PC-3 (cell line): Measurements from ENCODE around the gene DNAJC6. TPM values are rescaled to one million over a fixed set of nuclear protein-coding genes. Genes with fewer than 3 reads are reported as not detected.

Experiments
- ATAC-seq: fragments of 200-7000 bp; cut with Tn5 transposase; 2 replicates; pipeline ENCODE4 v1.9.1; 2020; ENCODE audit warnings: mild to moderate bottlenecking, moderate library complexity
- BruUV-seq: library from RNA; stranded (reverse); fragments of 400-500 nt; replicated peaks from 2 replicates; lab custom pipeline; 2021; lab: Mats Ljungman, UMichigan
- CTCF ChIA-PET: fragments of 300-600 bp; sonication (Branson Sonifier 250); formaldehyde crosslinking; loops from one replicate; lab custom pipeline; 2022; ENCODE audit warnings: antibody characterized with exemption; lab: Charles Lee
- POLR2A ChIA-PET: fragments of 300-600 bp; sonication (Branson Sonifier 250); formaldehyde crosslinking; loops from one replicate; lab custom pipeline; 2022; ENCODE audit warnings: antibody characterized with exemption; ENCODE audit not compliant: unreplicated experiment; lab: Charles Lee
- DNase-seq: peaks from one replicate; pipeline ENCODE4 v3.0.0-alpha.2; 2015
- H2AFZ ChIP-seq: fragments of 300-600 bp; sonication (generic); 2 replicates; pipeline ENCODE4 v1.6.0; 2016; ENCODE audit warnings: antibody characterized with exemption, low read length
- H3F3A ChIP-seq: fragments of 300-600 bp; sonication (generic); one replicate; pipeline ENCODE4 v1.6.0; 2017; ENCODE audit warnings: antibody characterized with exemption, low read length, control low read depth, mild to moderate bottlenecking; ENCODE audit not compliant: unreplicated experiment
- H3K27ac ChIP-seq: fragments of 300-600 bp; sonication (generic); 2 replicates; pipeline ENCODE4 v1.5.1; 2016; ENCODE audit warnings: mild to moderate bottlenecking, low read length
- H3K27me3 ChIP-seq: fragments of 300-600 bp; sonication (generic); 2 replicates; pipeline ENCODE4 v1.6.1; 2016; ENCODE audit warnings: low read length, mixed read lengths
- H3K36me3 ChIP-seq: fragments of 300-600 bp; sonication (generic); 2 replicates; pipeline ENCODE4 v1.6.1; 2016; ENCODE audit warnings: low read depth, mixed run types, low read length, mixed read lengths
- H3K4me1 ChIP-seq: fragments of 300-600 bp; sonication (generic); 2 replicates; pipeline ENCODE4 v1.5.1; 2016; ENCODE audit warnings: low read length; ENCODE audit not compliant: insufficient read depth
- H3K4me2 ChIP-seq: fragments of 300-600 bp; sonication (generic); 2 replicates; pipeline ENCODE4 v1.6.0; 2016; ENCODE audit warnings: low read length
- H3K4me3 ChIP-seq: fragments of 300-600 bp; sonication (generic); 2 replicates; pipeline ENCODE4 v1.5.1; 2016; ENCODE audit warnings: mild to moderate bottlenecking, low read length, mixed read lengths
- H3K79me2 ChIP-seq: fragments of 300-600 bp; sonication (generic); 2 replicates; pipeline ENCODE4 v1.6.1; 2017; ENCODE audit warnings: low read length, mixed read lengths
- H3K9ac ChIP-seq: fragments of 300-600 bp; sonication (generic); 2 replicates; pipeline ENCODE4 v1.6.0; 2016; ENCODE audit warnings: mild to moderate bottlenecking, low read length
- H3K9me2 ChIP-seq: fragments of 300-600 bp; sonication (generic); replicated peaks from 2 replicates; pipeline ENCODE4 v1.6.1; 2016; ENCODE audit warnings: mixed run types, low read length, mixed read lengths
- H3K9me3 ChIP-seq: fragments of 300-600 bp; sonication (generic); 2 replicates; pipeline ENCODE4 v1.6.1; 2016; ENCODE audit warnings: low read length, mixed read lengths
- H4K20me1 ChIP-seq: fragments of 300-600 bp; sonication (generic); 2 replicates; pipeline ENCODE4 v1.6.1; 2016; ENCODE audit warnings: low read length, mixed read lengths
- EZH2 ChIP-seq: fragments of 300-600 bp; sonication (generic); IDR thresholded peaks from one replicate; pipeline ENCODE4 v1.6.1; 2017; ENCODE audit warnings: antibody characterized with exemption, mild to moderate bottlenecking, low read length; ENCODE audit not compliant: unreplicated experiment
- EZH2phosphoT487 ChIP-seq: fragments of 300-600 bp; sonication (generic); IDR thresholded peaks from 2 replicates; pipeline ENCODE4 v1.6.1; 2018; ENCODE audit warnings: mild to moderate bottlenecking, antibody characterized with exemption, low read length, borderline replicate concordance
- intact Hi-C: fragments of 100-400 bp; cut with micrococcal nuclease; formaldehyde crosslinking; loops from 2 replicates; pipeline ENCODE4 v1.9.0; 2023
- total RNA-seq: library from RNA; depleted of rRNA; stranded (reverse); fragments of >200 nt; gene quantifications from 2 replicates; pipeline ENCODE4 v1.2.3, GENCODE V29; 2014
- TF ChIP-seq, protein P1 (sequence below): fragments of 300-600 bp; sonication (generic); conservative IDR thresholded peaks from 2 replicates; pipeline ENCODE4 v1.5.1; 2017; ENCODE audit warnings: antibody characterized with exemption, low read depth, mild to moderate bottlenecking, low read length

Gene DNAJC6
- total RNA-seq, 1 experiment from 2014 or later: 3.0 TPM

- H3K36me3 ChIP-seq: no peaks in the 10 kb centered on the region
- H2AFZ ChIP-seq: no peak overlapping the region
- H3K27me3 ChIP-seq: no peaks in the 10 kb centered on the region
- no peaks in the 10 kb centered on the region for H3K4me1 ChIP-seq
- ATAC-seq: no peak
- TF ChIP-seq EZH2phosphoT487 (no peak), EZH2 (no peak)
- TF ChIP-seq, protein P1, sequence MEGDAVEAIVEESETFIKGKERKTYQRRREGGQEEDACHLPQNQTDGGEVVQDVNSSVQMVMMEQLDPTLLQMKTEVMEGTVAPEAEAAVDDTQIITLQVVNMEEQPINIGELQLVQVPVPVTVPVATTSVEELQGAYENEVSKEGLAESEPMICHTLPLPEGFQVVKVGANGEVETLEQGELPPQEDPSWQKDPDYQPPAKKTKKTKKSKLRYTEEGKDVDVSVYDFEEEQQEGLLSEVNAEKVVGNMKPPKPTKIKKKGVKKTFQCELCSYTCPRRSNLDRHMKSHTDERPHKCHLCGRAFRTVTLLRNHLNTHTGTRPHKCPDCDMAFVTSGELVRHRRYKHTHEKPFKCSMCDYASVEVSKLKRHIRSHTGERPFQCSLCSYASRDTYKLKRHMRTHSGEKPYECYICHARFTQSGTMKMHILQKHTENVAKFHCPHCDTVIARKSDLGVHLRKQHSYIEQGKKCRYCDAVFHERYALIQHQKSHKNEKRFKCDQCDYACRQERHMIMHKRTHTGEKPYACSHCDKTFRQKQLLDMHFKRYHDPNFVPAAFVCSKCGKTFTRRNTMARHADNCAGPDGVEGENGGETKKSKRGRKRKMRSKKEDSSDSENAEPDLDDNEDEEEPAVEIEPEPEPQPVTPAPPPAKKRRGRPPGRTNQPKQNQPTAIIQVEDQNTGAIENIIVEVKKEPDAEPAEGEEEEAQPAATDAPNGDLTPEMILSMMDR: no peak
- no TSS peak for BruUV-seq
- H3K79me2 ChIP-seq: no peaks in the 10 kb centered on the region
- H3K4me2 ChIP-seq: no peak overlapping the region
- ChIA-PET CTCF (no interaction called here), POLR2A (no interaction called here)
- intact Hi-C loops: no loop called here
- H3K9me2 ChIP-seq: no peaks in the 10 kb centered on the region
- H4K20me1 ChIP-seq: no peaks in the 10 kb centered on the region
- no peak for DNase-seq
- H3K9me3 ChIP-seq: no peaks in the 10 kb centered on the region
- no peak overlapping the region for H3K27ac ChIP-seq
- H3F3A ChIP-seq: no peaks in the 10 kb centered on the region
- H3K9ac ChIP-seq: no peak overlapping the region
- H3K4me3 ChIP-seq: no peak overlapping the region
Measured at GRCh38 chr1:65401612-65402011, 92.3 kb downstream of the DNAJC6 start.

- intact Hi-C loops: no loop called here
- POLR2A ChIA-PET: no interaction called here
- no peaks in the 10 kb centered on the region for H3K4me1 ChIP-seq
- H3K27ac ChIP-seq: no peak overlapping the region
- H3K4me3 ChIP-seq: no peak overlapping the region
- H3K4me2 ChIP-seq: no peak overlapping the region
- ATAC-seq: no peak
- no peak overlapping the region for H3K9ac ChIP-seq
- CTCF ChIA-PET: no interaction called here
- H3K36me3 ChIP-seq: no peaks in the 10 kb centered on the region
- H3K9me2 ChIP-seq: no peaks in the 10 kb centered on the region
- no peak for DNase-seq
- no TSS peak for BruUV-seq
- H3F3A ChIP-seq: no peaks in the 10 kb centered on the region
- no peaks in the 10 kb centered on the region for H3K79me2 ChIP-seq
- H3K9me3 ChIP-seq: no peaks in the 10 kb centered on the region
- no peak overlapping the region for H2AFZ ChIP-seq
- TF ChIP-seq EZH2phosphoT487: no peak
- no peak for TF ChIP-seq EZH2
- TF ChIP-seq, protein P1: no peak
- H4K20me1 ChIP-seq: no peaks in the 10 kb centered on the region
- no peaks in the 10 kb centered on the region for H3K27me3 ChIP-seq
Measured at GRCh38 chr1:65404941-65405340, 95.6 kb downstream of the DNAJC6 start.

- no peak for ATAC-seq
- no peak overlapping the region for H3K4me2 ChIP-seq
- intact Hi-C loops: no loop called here
- no peak overlapping the region for H3K9ac ChIP-seq
- TF ChIP-seq EZH2 (no peak), EZH2phosphoT487 (no peak)
- TF ChIP-seq, protein P1: no peak
- no peak overlapping the region for H2AFZ ChIP-seq
- ChIA-PET POLR2A (no interaction called here), CTCF (no interaction called here)
- H3K9me3 ChIP-seq: no peaks in the 10 kb centered on the region
- H3F3A ChIP-seq: no peaks in the 10 kb centered on the region
- no TSS peak for BruUV-seq
- no peaks in the 10 kb centered on the region for H3K9me2 ChIP-seq
- H3K27me3 ChIP-seq: no peaks in the 10 kb centered on the region
- no peaks in the 10 kb centered on the region for H3K36me3 ChIP-seq
- H3K4me3 ChIP-seq: no peak overlapping the region
- DNase-seq: no peak
- H4K20me1 ChIP-seq: no peaks in the 10 kb centered on the region
- H3K4me1 ChIP-seq: 0 out of 2 replicates have a peak, but pooled peaks cover 7% of the 10 kb centered on the region
- no peaks in the 10 kb centered on the region for H3K79me2 ChIP-seq
- H3K27ac ChIP-seq: no peak overlapping the region
Measured at GRCh38 chr1:65407877-65408276, 98.5 kb downstream of the DNAJC6 start.
